ENCODE data around the gene NCOA4. TPM values are rescaled to one million over a fixed set of nuclear protein-coding genes. Genes with fewer than 3 reads are reported as not detected.

Gene NCOA4
- total RNA-seq, 4 donors from 2014 or later: 139 to 173 (median 157) TPM

GRCh38 chr10:46016190-46016589 is 14.2 kb downstream of the NCOA4 start:
- H3K27ac ChIP-seq: peak overlapping the region; percentile 50 to 96 (median 90)
- ATAC-seq: no peak
- in situ Hi-C loops (cut with MboI; ENCODE audit: low sequenced_read_pairs in 4 of 4) (loop anchor here in 1 of 4 donors (25.0 kb wide), 1 partner anchor 1029 kb away; the partner anchor contains the start of gene DEPP1), intact Hi-C loops (cut with DNase I; ENCODE audit: low total_unique reads) (no loop called here)
- H3K4me3 ChIP-seq: no peak overlapping the region
- DNase-seq: no peak
- H3K4me1 ChIP-seq: peaks cover 57 to 59% of the 10 kb centered on the region in 2 donors
- no peaks in the 10 kb centered on the region for H3K27me3 ChIP-seq
- H3K9me3 ChIP-seq: no peaks in the 10 kb centered on the region
- peaks cover 0 to 44% of the 10 kb centered on the region in 2 donors for H3K36me3 ChIP-seq
- TF ChIP-seq CTCF (IDR thresholded peaks at IDR 0.05 in 4 of 5, conservative IDR thresholded peaks at IDR 0.05 in 1 of 5) (no peak), POLR2A (IDR thresholded peaks at IDR 0.05) (no peak)

GRCh38 chr10:46014683-46015405 is 15.6 kb downstream of the NCOA4 start:
- peaks cover 0 to 58% of the 10 kb centered on the region in 2 donors for H3K36me3 ChIP-seq
- ATAC-seq: no peak
- in situ Hi-C loops (cut with MboI; ENCODE audit: low sequenced_read_pairs in 4 of 4): loop anchor here in 1 of 4 donors (25.0 kb wide), 1 partner anchor 1028 kb away; the partner anchor contains the start of gene DEPP1

GRCh38 chr10:46014206-46014605 is 16.2 kb downstream of the NCOA4 start:
- H3K9me3 ChIP-seq: no peaks in the 10 kb centered on the region
- no peak overlapping the region for H3K27ac ChIP-seq
- H3K27me3 ChIP-seq: no peaks in the 10 kb centered on the region
- peaks cover 37 to 39% of the 10 kb centered on the region in 2 donors for H3K4me1 ChIP-seq
- H3K4me3 ChIP-seq: no peak overlapping the region
- DNase-seq (no peak), ATAC-seq (no peak)
- intact Hi-C loops (cut with DNase I; ENCODE audit: low total_unique reads): no loop called here
- peaks cover 0 to 64% of the 10 kb centered on the region in 2 donors for H3K36me3 ChIP-seq
- no peak for TF ChIP-seq CTCF (IDR thresholded peaks at IDR 0.05 in 4 of 5, conservative IDR thresholded peaks at IDR 0.05 in 1 of 5)
- TF ChIP-seq POLR2A (IDR thresholded peaks at IDR 0.05): no peak
- in situ Hi-C loops (cut with MboI; ENCODE audit: low sequenced_read_pairs in 4 of 4): loop anchor here in 1 of 4 donors (25.0 kb wide), 1 partner anchor 1027 kb away; the partner anchor contains the start of gene DEPP1

More at GRCh38 chr10:46014683-46015405, 15.6 kb downstream of the NCOA4 start:
- DNase-seq: no peak
- TF ChIP-seq POLR2A (IDR thresholded peaks at IDR 0.05) (no peak), CTCF (IDR thresholded peaks at IDR 0.05 in 4 of 5, conservative IDR thresholded peaks at IDR 0.05 in 1 of 5) (no peak)
- no peaks in the 10 kb centered on the region for H3K27me3 ChIP-seq
- H3K27ac ChIP-seq: peak overlapping the region in 2 of 4 donors; percentile 47 to 91
- H3K4me1 ChIP-seq: peaks cover 44 to 46% of the 10 kb centered on the region in 2 donors
- intact Hi-C loops (cut with DNase I; ENCODE audit: low total_unique reads): no loop called here
- no peaks in the 10 kb centered on the region for H3K9me3 ChIP-seq
- H3K4me3 ChIP-seq: no peak overlapping the region

GRCh38 chr10:46012746-46013145 is 17.7 kb downstream of the NCOA4 start:
- H3K27me3 ChIP-seq: no peaks in the 10 kb centered on the region
- H3K36me3 ChIP-seq: peaks cover 0 to 76% of the 10 kb centered on the region in 2 donors
- no peaks in the 10 kb centered on the region for H3K9me3 ChIP-seq
- TF ChIP-seq CTCF (IDR thresholded peaks at IDR 0.05 in 4 of 5, conservative IDR thresholded peaks at IDR 0.05 in 1 of 5) (no peak), POLR2A (IDR thresholded peaks at IDR 0.05) (no peak)
- ATAC-seq: no peak
- no peak overlapping the region for H3K27ac ChIP-seq
- intact Hi-C loops (cut with DNase I; ENCODE audit: low total_unique reads): no loop called here
- no peak overlapping the region for H3K4me3 ChIP-seq
- no peak for DNase-seq
- in situ Hi-C loops (cut with MboI; ENCODE audit: low sequenced_read_pairs in 4 of 4): loop anchor here in 1 of 4 donors (25.0 kb wide), 1 partner anchor 1025 kb away; the partner anchor contains the start of gene DEPP1
- peaks cover 23 to 25% of the 10 kb centered on the region in 2 donors for H3K4me1 ChIP-seq

Data from gastrocnemius medialis (tissue), 4 donors.